K562 (cell line): ENCODE measurements around the gene RAB2B. TPM values are rescaled to one million over a fixed set of nuclear protein-coding genes. Genes with fewer than 3 reads are reported as not detected.

ENCODE experiments used
- ATAC-seq: fragments of 200-7000 bp; cut with Tn5 transposase; 3 replicates; pipeline ENCODE4 v1.9.1; 2020; ENCODE audit warnings: moderate library complexity
- BruUV-seq: library from RNA; stranded (reverse); fragments of 400-500 nt; replicated peaks from 2 replicates; lab custom pipeline; 2021; lab: Mats Ljungman, UMichigan
- CTCF ChIA-PET: fragments of 300-600 bp; formaldehyde crosslinking; extraction: SDS; loops from one replicate; lab custom pipeline; 2021; ENCODE audit warnings: low intra/inter-chr PET ratio; lab: Yijun Ruan, JAX
- POLR2A ChIA-PET: fragments of 300-600, 350-650 bp; sonication (Branson Sonifier 250); formaldehyde crosslinking; extraction: SDS; loops from one replicate; lab custom pipeline; 2021; ENCODE audit warnings: antibody characterized with exemption, inconsistent platforms; lab: Yijun Ruan, JAX
- DNase-seq, 4 experiments: peaks; one replicate each; pipeline versions ENCODE4 v3.0.0 to v3.0.0-alpha.2; 2011 to 2018; ENCODE audit warnings: low spot score in 3 of 4, mixed read lengths in 3 of 4; ENCODE audit errors: extremely low read depth in 1 of 4
- FAIRE-seq: peaks from 2 replicates; lab custom pipeline; 2011; peaks lifted over from hg19 to GRCh38; lab: Jason Lieb, UNC
- H2AFZ ChIP-seq: 2 replicates; pipeline ENCODE4 v1.6.0; 2011; ENCODE audit warnings: low read depth, low read length, control low read depth, inconsistent platforms
- H3K27ac ChIP-seq: fragments of 200-600 bp; 3 replicates; pipeline ENCODE4 v1.8.0; 2011; ENCODE audit warnings: low read depth, mild to moderate bottlenecking, control low read depth, inconsistent platforms, low read length, moderate library complexity, mixed read lengths; ENCODE audit errors: extremely low read depth
- H3K27me3 ChIP-seq, 2 experiments: fragments of 300-600 bp in 1 of 2; 2 replicates in 1 of 2; 3 replicates in 1 of 2; pipeline versions ENCODE4 v1.6.0 to v1.8.0; 2011; ENCODE audit warnings: inconsistent platforms in 2 of 2, low read length in 2 of 2, mild to moderate bottlenecking in 1 of 2, mixed read lengths in 1 of 2, moderate library complexity in 1 of 2; ENCODE audit not compliant: control insufficient read depth in 2 of 2, insufficient read depth in 2 of 2
- H3K36me3 ChIP-seq: fragments of 300-600 bp; 3 replicates; pipeline ENCODE4 v1.8.0; 2011; ENCODE audit warnings: mild to moderate bottlenecking, low read length, inconsistent platforms; ENCODE audit not compliant: control insufficient read depth, insufficient read depth
- H3K4me1 ChIP-seq, 2 experiments: fragments of 200-600 bp in 1 of 2; replicated peaks in 1 of 2; 2 replicates in 1 of 2; 3 replicates in 1 of 2; pipeline versions ENCODE4 v1.5.1 to v1.8.0; 2011; ENCODE audit warnings: inconsistent platforms in 2 of 2, low read length in 2 of 2, mild to moderate bottlenecking in 1 of 2, mixed read lengths in 1 of 2, moderate library complexity in 1 of 2; ENCODE audit not compliant: control insufficient read depth in 2 of 2, insufficient read depth in 2 of 2
- H3K4me2 ChIP-seq: 2 replicates; pipeline ENCODE4 v1.6.1; 2011; ENCODE audit warnings: low read length, control low read depth, inconsistent platforms, mixed read lengths; ENCODE audit not compliant: insufficient read depth
- H3K4me3 ChIP-seq: fragments of 200-600 bp; sonication (generic), shearing (Covaris generic); 2 replicates; pipeline ENCODE4 v1.5.1; 2016; ENCODE audit warnings: control low read depth, inconsistent platforms
- H3K79me2 ChIP-seq: fragments of 200-600 bp; 3 replicates; pipeline ENCODE4 v1.8.0; 2011; ENCODE audit warnings: low read length, inconsistent platforms; ENCODE audit not compliant: control insufficient read depth, insufficient read depth
- H3K9ac ChIP-seq, 2 experiments: 2 replicates each; pipeline versions ENCODE4 v1.6.0 to v1.6.1; 2011; ENCODE audit warnings: low read depth in 2 of 2, low read length in 2 of 2, control low read depth in 1 of 2, inconsistent platforms in 1 of 2, mild to moderate bottlenecking in 1 of 2, mixed read lengths in 1 of 2; ENCODE audit not compliant: insufficient read depth in 1 of 2
- H3K9me1 ChIP-seq: one replicate; pipeline ENCODE4 v1.6.0; 2011; ENCODE audit warnings: inconsistent platforms, mild to moderate bottlenecking, low read length, moderate library complexity; ENCODE audit not compliant: control insufficient read depth, insufficient read depth
- H3K9me3 ChIP-seq: replicated peaks from 2 replicates; pipeline ENCODE4 v1.5.1; 2011; ENCODE audit warnings: low read depth, low read length, inconsistent platforms; ENCODE audit not compliant: control insufficient read depth, insufficient read depth
- H4K20me1 ChIP-seq: replicated peaks from 2 replicates; pipeline ENCODE4 v1.6.1; 2011; ENCODE audit warnings: low read length, inconsistent platforms, mixed read lengths; ENCODE audit not compliant: control insufficient read depth, insufficient read depth
- ARID2 ChIP-seq: fragments of 450-650 bp; IDR thresholded peaks from 2 replicates; pipeline ENCODE4 v1.6.1; 2017; ENCODE audit warnings: antibody characterized with exemption, mild to moderate bottlenecking
- CHD1 ChIP-seq: fragments of 200-600 bp; sonication (generic); IDR thresholded peaks from one replicate; pipeline ENCODE4 v1.6.1; 2012; ENCODE audit warnings: mild to moderate bottlenecking, moderate library complexity, low read length, inconsistent platforms
- DNMT1 ChIP-seq: fragments of 450-650 bp; IDR thresholded peaks from 2 replicates; pipeline ENCODE4 v1.6.1; 2016; ENCODE audit warnings: antibody characterized with exemption, mild to moderate bottlenecking
- ESRRA ChIP-seq: fragments of 450-650 bp; IDR thresholded peaks from 2 replicates; pipeline ENCODE4 v1.6.1; 2014; ENCODE audit warnings: low read depth, mild to moderate bottlenecking, moderate library complexity, borderline replicate concordance
- FOXK2 ChIP-seq, 2 experiments: fragments of 450-650 bp; IDR thresholded peaks in 1 of 2; conservative IDR thresholded peaks in 1 of 2; 2 replicates each; pipeline ENCODE4 v1.6.1; 2016; ENCODE audit warnings: low read depth in 2 of 2, mild to moderate bottlenecking in 1 of 2
- MBD1 ChIP-seq: fragments of 250-450 bp; sonication (Bioruptor Pico); IDR thresholded peaks from 2 replicates; pipeline ENCODE4 v1.8.0; 2022; ENCODE audit warnings: inconsistent platforms
- NKRF ChIP-seq: fragments of 450-650 bp; IDR thresholded peaks from 2 replicates; pipeline ENCODE4 v1.6.1; 2016; ENCODE audit warnings: borderline replicate concordance
- NONO ChIP-seq, 2 experiments: fragments of 200-400 bp in 1 of 2; fragments of 450-650 bp in 1 of 2; formaldehyde crosslinking in 1 of 2; IDR thresholded peaks; 2 replicates each; pipeline ENCODE4 v1.6.1; 2017; ENCODE audit warnings: low read depth in 2 of 2, mild to moderate bottlenecking in 2 of 2, moderate library complexity in 2 of 2, low read length in 1 of 2
- POU5F1 ChIP-seq: fragments of 150-350 bp; IDR thresholded peaks from 2 replicates; pipeline ENCODE4 v1.6.1; 2014; ENCODE audit warnings: borderline replicate concordance, low read length, low read depth, mild to moderate bottlenecking; ENCODE audit not compliant: partially characterized antibody
- SMARCA4 ChIP-seq: fragments of 450-650 bp; IDR thresholded peaks from 2 replicates; pipeline ENCODE4 v1.6.1; 2016
- TEAD1 ChIP-seq, 2 experiments: fragments of 450-650 bp in 1 of 2; sonication (generic) in 1 of 2; formaldehyde crosslinking; IDR thresholded peaks; 2 replicates each; pipeline versions ENCODE4 v1.4.0 to v1.8.0; 2020 to 2022; ENCODE audit warnings: mild to moderate bottlenecking in 2 of 2, missing genetic modification reagents in 1 of 2
- ZNF263 ChIP-seq: sonication (generic); formaldehyde crosslinking; IDR thresholded peaks from 2 replicates; pipeline ENCODE4 v1.8.0; 2022; ENCODE audit warnings: mild to moderate bottlenecking, missing genetic modification reagents, borderline replicate concordance
- WGBS: fragments of 100-300 bp; shearing (Covaris generic); methylation state at CpG from one replicate; pipeline ENCODE4 v1.1.6; 2016; ENCODE audit warnings: low coverage, mixed read lengths; ENCODE audit not compliant: insufficient coverage; ENCODE audit errors: missing lambda C conversion rate; 5-methylcytosine and 5-hydroxymethylcytosine counted together
- in situ Hi-C: fragments of 300-500 bp; cut with MboI; formaldehyde crosslinking; loops from 4 replicates; pipeline ENCODE4 v1.15.0; 2018; ENCODE audit warnings: inconsistent platforms, mixed read lengths
- intact Hi-C: fragments of 100-400 bp; cut with micrococcal nuclease; formaldehyde crosslinking; loops from 2 replicates; pipeline ENCODE4 v1.14.2; 2022
- polyA plus RNA-seq, 8 experiments: library from polyadenylated mRNA; depleted of rRNA in 4 of 8; stranded (reverse) in 5 of 8; unstranded in 3 of 8; fragments of >200 nt; fragmentation: Nextera tagmentation in 2 of 8; fragmentation: Illumina TruSeq in 1 of 8; extraction: Ambion mirVana in 2 of 8; extraction: Trizol in 1 of 8; gene quantifications; 2 replicates each; pipeline versions ENCODE4 v1.2.1 to v1.2.3, GENCODE V29; 2011 to 2014; ENCODE audit warnings: inconsistent platforms in 1 of 8, missing spikeins in 1 of 8
- total RNA-seq, 7 experiments: library from RNA; depleted of rRNA in 6 of 7; stranded (reverse); fragments of >200 nt in 6 of 7; fragmentation: Illumina TruSeq in 2 of 7; extraction: Trizol in 2 of 7; gene quantifications; 2 replicates each; pipeline versions ENCODE4 v1.2.1 to v1.2.3, GENCODE V29; 2011 to 2021; ENCODE audit warnings: low replicate concordance in 1 of 7
- TF ChIP-seq, protein P1 (sequence below): sonication (generic); IDR thresholded peaks from 2 replicates; pipeline ENCODE4 v1.6.1; 2016
- TF ChIP-seq, protein P2 (sequence below): fragments of 250-450 bp; sonication (Bioruptor Pico); IDR thresholded peaks from 2 replicates; pipeline ENCODE4 v1.8.0; 2022; ENCODE audit warnings: moderate library complexity, mild to moderate bottlenecking, inconsistent platforms

Gene RAB2B
- total and polyA plus RNA-seq, 9 of the 15 experiments (the other 6 are each of a cell fraction or from before 2014, with no cell fraction given), result 4.6 to 19.8 (median 9.8) TPM

DNA sequence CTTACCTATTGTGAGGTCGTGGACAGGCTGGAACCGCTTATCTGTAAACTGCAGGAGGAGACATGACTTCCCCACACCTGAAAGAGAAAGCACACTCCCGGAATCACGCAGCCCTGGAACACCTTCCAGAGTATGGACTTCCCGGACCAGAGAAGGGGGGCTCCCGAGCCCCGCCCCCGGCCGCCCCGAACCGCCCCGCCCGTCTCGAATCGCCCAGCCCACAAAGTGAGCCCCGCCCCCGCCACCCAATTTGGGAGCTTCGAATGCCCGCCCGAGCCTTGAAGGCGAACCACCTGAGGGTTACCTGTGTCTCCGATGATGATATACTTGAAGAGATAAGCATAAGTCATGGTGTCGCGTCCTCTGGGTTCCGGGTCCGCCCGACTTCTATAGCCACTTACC, 235 bp downstream of the RAB2B start (continued):
- no peak for TF ChIP-seq ZNF263 (CRISPR knock-in tag)
- TF ChIP-seq NONO (IDR thresholded peaks at IDR 0.05; ENCODE audit: low read depth in 2 of 2, low read length in 1 of 2), result peak in 1 of 2 experiments; percentile 97; a peak in 2 of 4 replicates
- no peak; a peak in 1 of 4 replicates for TF ChIP-seq TEAD1 (CRISPR knock-in tag; IDR thresholded peaks at IDR 0.05)
- TF ChIP-seq, all 486 proteins: peak for 11

DNA sequence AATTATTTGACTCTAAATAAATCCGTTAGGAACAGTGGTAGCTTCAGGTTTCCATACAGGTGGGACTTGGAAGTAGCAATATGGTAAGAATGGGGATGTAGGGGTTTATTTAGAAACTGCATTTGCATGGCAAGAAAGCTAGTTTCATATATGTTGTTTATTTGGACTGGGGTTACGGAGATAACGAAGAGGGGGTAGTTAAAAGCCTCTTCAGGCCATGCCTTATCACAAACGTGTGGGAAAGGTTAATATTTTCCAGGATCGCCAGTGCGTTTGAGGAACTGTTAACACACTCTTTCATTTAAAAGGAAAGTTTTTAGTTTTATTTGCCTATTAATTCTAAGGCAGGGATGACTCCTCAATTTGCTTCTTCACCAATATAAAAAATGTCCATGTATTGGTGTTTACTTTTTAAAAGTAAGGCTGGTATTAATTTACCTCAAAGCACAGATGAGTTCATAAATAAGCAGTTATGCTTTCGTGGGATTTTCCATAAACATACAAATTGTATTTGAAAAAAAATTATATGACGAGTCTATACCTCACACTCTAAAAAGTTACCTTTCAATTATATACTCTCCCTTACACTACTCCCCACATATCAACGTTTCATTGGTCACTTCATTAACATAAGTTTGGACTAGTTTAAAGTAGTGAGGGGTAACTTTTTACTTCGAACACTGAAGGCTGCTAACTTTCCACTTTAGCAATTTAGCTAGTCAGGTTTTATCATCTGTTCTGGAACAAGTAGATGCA, 814 bp downstream of the RAB2B start:
- peak in 3 of 4 experiments; percentile 8 to 22 (median 11) for DNase-seq
- peak; percentile 54 for FAIRE-seq
- Histone ChIP-seq H3K9me1 (no peaks in the 10 kb centered on the region), H2AFZ (peak overlapping the region; percentile 83), H3K27me3 (no peaks in the 10 kb centered on the region), H3K36me3 (peaks cover 13% of the 10 kb centered on the region; the same call in 2 of the 3 replicates), H3K4me2 (peak overlapping the region; percentile 85), H3K9ac (peak overlapping the region; percentile 73 to 83; a peak in 3 of 4 replicates), H3K9me3 (no peaks in the 10 kb centered on the region), H3K79me2 (peaks cover 29% of the 10 kb centered on the region), H3K4me3 (peak overlapping the region; percentile 74), H3K4me1 (peaks cover 0 to 4% of the 10 kb centered on the region in 2 experiments; a peak in 1 of 5 replicates), H4K20me1 (no peaks in the 10 kb centered on the region), H3K27ac (peak overlapping the region; percentile 60)
- in situ Hi-C loops, result no loop called here
- TSS peak; percentile 73 for BruUV-seq
- ChIA-PET CTCF (no interaction called here), POLR2A (interaction anchor here (0.6 to 1.8 kb wide), 6 partner anchors 11 to 325 kb away, joined by 3 to 7 read pairs (median 4); partner anchors contain the start of gene CHD8)
- peak; percentile 20 for ATAC-seq
- 2% methylated on average over 10 of the region's 10 CpGs for WGBS
- intact Hi-C loops, result loop anchor here (1.0 to 2.0 kb wide), 2 partner anchors 20 to 35 kb away; partner anchors contain the start of genes CHD8 and METTL3
- TF ChIP-seq POU5F1 (no peak), CHD1 (no peak), FOXK2 (conservative IDR thresholded peaks at IDR 0.05 in 1 of 2, IDR thresholded peaks at IDR 0.05 in 1 of 2; ENCODE audit: low read depth in 2 of 2) (peak in 1 of 2 experiments; percentile 98; a peak in 1 of 4 replicates), ESRRA (no peak), DNMT1 (no peak), MBD1 (no peak), SMARCA4 (no peak), ARID2 (no peak), NKRF (no peak)
- TF ChIP-seq, protein P1, sequence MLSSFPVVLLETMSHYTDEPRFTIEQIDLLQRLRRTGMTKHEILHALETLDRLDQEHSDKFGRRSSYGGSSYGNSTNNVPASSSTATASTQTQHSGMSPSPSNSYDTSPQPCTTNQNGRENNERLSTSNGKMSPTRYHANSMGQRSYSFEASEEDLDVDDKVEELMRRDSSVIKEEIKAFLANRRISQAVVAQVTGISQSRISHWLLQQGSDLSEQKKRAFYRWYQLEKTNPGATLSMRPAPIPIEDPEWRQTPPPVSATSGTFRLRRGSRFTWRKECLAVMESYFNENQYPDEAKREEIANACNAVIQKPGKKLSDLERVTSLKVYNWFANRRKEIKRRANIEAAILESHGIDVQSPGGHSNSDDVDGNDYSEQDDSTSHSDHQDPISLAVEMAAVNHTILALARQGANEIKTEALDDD, result peak; percentile 61; the same call in 1 of the 2 replicates
- TF ChIP-seq, protein P2, sequence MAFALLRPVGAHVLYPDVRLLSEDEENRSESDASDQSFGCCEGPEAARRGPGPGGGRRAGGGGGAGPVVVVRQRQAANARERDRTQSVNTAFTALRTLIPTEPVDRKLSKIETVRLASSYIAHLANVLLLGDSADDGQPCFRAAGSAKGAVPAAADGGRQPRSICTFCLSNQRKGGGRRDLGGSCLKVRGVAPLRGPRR (CRISPR knock-in tag), result no peak
